Erythroblast (primary cell): Measurements from ENCODE around the gene BMPR1B.

ENCODE experiments used
- DNase-seq, 2 experiments: peaks; one replicate each; lab custom pipeline; 2025; lab: John Stamatoyannopoulos, UW
- GATA1 ChIP-seq: IDR thresholded peaks from 2 replicates; pipeline ENCODE4 v1.6.1; 2011; ENCODE audit warnings: low read depth, mild to moderate bottlenecking, control low read depth, low read length, moderate library complexity
- POLR2A ChIP-seq: IDR thresholded peaks from 2 replicates; pipeline ENCODE4 v1.6.1; 2011; ENCODE audit warnings: mild to moderate bottlenecking, low read length

Gene BMPR1B

GRCh38 chr4:95080969-95081368 is 323.2 kb downstream of the BMPR1B start:
- TF ChIP-seq GATA1 (no peak), POLR2A (no peak)
- no peak for DNase-seq

- no peak for TF ChIP-seq POLR2A
- TF ChIP-seq GATA1, result no peak
- DNase-seq, result no peak
These were observed 326.8 kb downstream of the BMPR1B start for GRCh38 chr4:95084584-95084983.

- no peak for DNase-seq
- TF ChIP-seq GATA1, result no peak
These were observed 327.5 kb downstream of the BMPR1B start for GRCh38 chr4:95085124-95085833.

GRCh38 chr4:95086551-95086950 is 328.8 kb downstream of the BMPR1B start:
- no peak for DNase-seq
- TF ChIP-seq GATA1, result no peak

- DNase-seq, result peak; percentile 12 to 14
- no peak for TF ChIP-seq GATA1
- TF ChIP-seq POLR2A, result no peak
These were observed 330.1 kb downstream of the BMPR1B start for GRCh38 chr4:95087657-95088455.

GRCh38 chr4:95091272-95091671 is 333.5 kb downstream of the BMPR1B start:
- TF ChIP-seq GATA1, result no peak
- TF ChIP-seq POLR2A, result no peak
- DNase-seq, result no peak

GRCh38 chr4:95092766-95093165 is 335.0 kb downstream of the BMPR1B start:
- TF ChIP-seq GATA1, result no peak
- no peak for TF ChIP-seq POLR2A
- no peak for DNase-seq

- no peak for DNase-seq
- TF ChIP-seq GATA1, result no peak
These were observed 335.7 kb downstream of the BMPR1B start for GRCh38 chr4:95093460-95093859.

- no peak for TF ChIP-seq POLR2A
- TF ChIP-seq GATA1, result no peak
- no peak for DNase-seq
These were observed 336.5 kb downstream of the BMPR1B start for GRCh38 chr4:95093936-95094929.

- TF ChIP-seq POLR2A, result no peak
- no peak for TF ChIP-seq GATA1
- peak in 1 of 2 experiments; percentile 10 for DNase-seq
These were observed 337.7 kb downstream of the BMPR1B start for GRCh38 chr4:95095348-95095974.

GRCh38 chr4:95102162-95102790 is 344.5 kb downstream of the BMPR1B start:
- no peak for DNase-seq
- TF ChIP-seq POLR2A (no peak), GATA1 (no peak)

GRCh38 chr4:95105112-95105511 is 347.4 kb downstream of the BMPR1B start:
- no peak for DNase-seq
- TF ChIP-seq GATA1, result no peak
- TF ChIP-seq POLR2A, result no peak

- TF ChIP-seq GATA1, result no peak
- no peak for TF ChIP-seq POLR2A
- DNase-seq, result no peak
These were observed 348.2 kb downstream of the BMPR1B start for GRCh38 chr4:95105983-95106382.
